HL-60/S4 (cell line): Measurements from ENCODE around the gene OR2C3.

Experiments
- in situ Hi-C: fragments of 300-500 bp; cut with MboI; formaldehyde crosslinking; loops from 2 replicates; pipeline ENCODE4 v1.14.3; 2022; ENCODE audit warnings: low sequenced_read_pairs

Gene OR2C3

GRCh38 chr1:247518613-247518891 is 17.7 kb downstream of the OR2C3 start:
- in situ Hi-C loops: no loop called here

- in situ Hi-C loops: no loop called here
These were observed 18.2 kb downstream of the OR2C3 start for GRCh38 chr1:247517795-247518612.

- in situ Hi-C loops: no loop called here
These were observed 29.4 kb downstream of the OR2C3 start for GRCh38 chr1:247506831-247507230.

GRCh38 chr1:247500865-247501264 is 35.4 kb downstream of the OR2C3 start:
- in situ Hi-C loops: no loop called here

- in situ Hi-C loops: loop anchor here (10.0 to 25.0 kb wide), 2 partner anchors 122 to 534 kb away; no protein-coding TSS in a partner anchor
These were observed 39.5 kb downstream of the OR2C3 start for GRCh38 chr1:247496581-247497285.

- in situ Hi-C loops: loop anchor here (10.0 to 25.0 kb wide), 2 partner anchors 120 to 532 kb away; no protein-coding TSS in a partner anchor
These were observed 41.5 kb downstream of the OR2C3 start for GRCh38 chr1:247494767-247495166.

GRCh38 chr1:247493106-247493505 is 43.1 kb downstream of the OR2C3 start:
- in situ Hi-C loops: loop anchor here (10.0 to 25.0 kb wide), 2 partner anchors 118 to 531 kb away; no protein-coding TSS in a partner anchor

GRCh38 chr1:247491328-247491727 is 44.9 kb downstream of the OR2C3 start:
- in situ Hi-C loops: loop anchor here (10.0 to 25.0 kb wide), 2 partner anchors 117 to 529 kb away; no protein-coding TSS in a partner anchor

- in situ Hi-C loops: loop anchor here (25.0 kb wide), 1 partner anchor 525 kb away; no protein-coding TSS in a partner anchor
These were observed 49.2 kb downstream of the OR2C3 start for GRCh38 chr1:247487057-247487456.

GRCh38 chr1:247482747-247483146 is 53.5 kb downstream of the OR2C3 start:
- in situ Hi-C loops: loop anchor here (25.0 kb wide), 1 partner anchor 520 kb away; no protein-coding TSS in a partner anchor

- in situ Hi-C loops: loop anchor here (25.0 kb wide), 1 partner anchor 514 kb away; no protein-coding TSS in a partner anchor
These were observed 59.7 kb downstream of the OR2C3 start for GRCh38 chr1:247476328-247477058.

- in situ Hi-C loops: loop anchor here (25.0 kb wide), 1 partner anchor 513 kb away; no protein-coding TSS in a partner anchor
These were observed 60.4 kb downstream of the OR2C3 start for GRCh38 chr1:247475793-247476192.
